Endothelial cell (in vitro differentiated cells): ENCODE results near the gene STAG1. TPM values are rescaled to one million over a fixed set of nuclear protein-coding genes. Genes with fewer than 3 reads are reported as not detected.
"Not testable (repeated sequence)": the region's sequence is repeated elsewhere in the genome, so short reads cannot be mapped to it uniquely, and the experiment has no call there.

Experiments
- DNase-seq: peaks from one replicate; pipeline ENCODE4 v3.0.0; 2021; ENCODE audit warnings: low spot score
- H3K27ac Mint-ChIP-seq: one replicate; pipeline ENCODE4 v1.8.0; 2021; ENCODE audit warnings: mixed read lengths, inconsistent platforms; ENCODE audit not compliant: unreplicated experiment
- H3K27me3 Mint-ChIP-seq: one replicate; pipeline ENCODE4 v1.8.0; 2021; ENCODE audit warnings: mild to moderate bottlenecking, moderate library complexity, mixed read lengths, inconsistent platforms; ENCODE audit not compliant: unreplicated experiment
- H3K36me3 Mint-ChIP-seq: one replicate; pipeline ENCODE4 v1.8.0; 2021; ENCODE audit warnings: mild to moderate bottlenecking, low read depth, mixed read lengths, inconsistent platforms; ENCODE audit not compliant: unreplicated experiment
- H3K4me1 Mint-ChIP-seq: one replicate; pipeline ENCODE4 v1.8.0; 2021; ENCODE audit warnings: mild to moderate bottlenecking, mixed read lengths, inconsistent platforms; ENCODE audit not compliant: unreplicated experiment
- H3K4me3 Mint-ChIP-seq: one replicate; pipeline ENCODE4 v1.8.0; 2021; ENCODE audit warnings: mild to moderate bottlenecking, mixed read lengths, inconsistent platforms; ENCODE audit not compliant: unreplicated experiment
- H3K9me3 Mint-ChIP-seq: one replicate; pipeline ENCODE4 v1.8.0; 2021; ENCODE audit warnings: mixed read lengths, inconsistent platforms; ENCODE audit not compliant: unreplicated experiment
- total RNA-seq: library from RNA; stranded (reverse); fragmentation: NEBNext Ultra II Directional; extraction: Animal tissue kit (Norgen Biotek cat#: 25700); gene quantifications from one replicate; pipeline ENCODE4 v1.2.1, GENCODE V29; 2021; ENCODE audit not compliant: unreplicated experiment
- TF ChIP-seq, protein P1 (sequence below): fragments of 200-600 bp; sonication (generic); IDR thresholded peaks from one replicate; pipeline ENCODE4 v1.5.0; 2021; ENCODE audit warnings: antibody characterized with exemption; ENCODE audit not compliant: unreplicated experiment

STAG1 gene
- total RNA-seq, 1 donor from 2014 or later = 30.0 TPM

DNA sequence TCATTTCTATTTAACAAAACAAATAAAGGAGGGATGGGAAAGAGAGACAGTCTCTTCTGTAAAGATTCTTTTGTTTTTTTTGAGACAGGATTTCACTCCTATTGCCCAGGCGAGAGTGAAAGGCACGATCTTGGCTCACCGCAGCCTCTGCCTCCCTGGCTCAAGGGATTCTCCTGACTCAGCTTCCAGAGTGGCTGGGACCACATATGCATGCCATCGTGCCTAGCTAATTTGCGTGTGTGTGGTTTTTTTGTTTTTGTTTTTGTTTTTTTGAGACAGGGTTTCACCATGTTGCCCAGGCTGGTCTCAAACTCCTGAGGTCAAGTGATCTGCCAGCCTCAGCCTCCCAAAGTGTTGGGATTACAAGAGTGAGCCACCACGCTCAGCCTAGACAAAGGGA, 23.3 kb downstream of the STAG1 start:
- H3K27ac Mint-ChIP-seq = no peak overlapping the region
- no peaks in the 10 kb centered on the region for H3K27me3 Mint-ChIP-seq
- TF ChIP-seq, protein P1, sequence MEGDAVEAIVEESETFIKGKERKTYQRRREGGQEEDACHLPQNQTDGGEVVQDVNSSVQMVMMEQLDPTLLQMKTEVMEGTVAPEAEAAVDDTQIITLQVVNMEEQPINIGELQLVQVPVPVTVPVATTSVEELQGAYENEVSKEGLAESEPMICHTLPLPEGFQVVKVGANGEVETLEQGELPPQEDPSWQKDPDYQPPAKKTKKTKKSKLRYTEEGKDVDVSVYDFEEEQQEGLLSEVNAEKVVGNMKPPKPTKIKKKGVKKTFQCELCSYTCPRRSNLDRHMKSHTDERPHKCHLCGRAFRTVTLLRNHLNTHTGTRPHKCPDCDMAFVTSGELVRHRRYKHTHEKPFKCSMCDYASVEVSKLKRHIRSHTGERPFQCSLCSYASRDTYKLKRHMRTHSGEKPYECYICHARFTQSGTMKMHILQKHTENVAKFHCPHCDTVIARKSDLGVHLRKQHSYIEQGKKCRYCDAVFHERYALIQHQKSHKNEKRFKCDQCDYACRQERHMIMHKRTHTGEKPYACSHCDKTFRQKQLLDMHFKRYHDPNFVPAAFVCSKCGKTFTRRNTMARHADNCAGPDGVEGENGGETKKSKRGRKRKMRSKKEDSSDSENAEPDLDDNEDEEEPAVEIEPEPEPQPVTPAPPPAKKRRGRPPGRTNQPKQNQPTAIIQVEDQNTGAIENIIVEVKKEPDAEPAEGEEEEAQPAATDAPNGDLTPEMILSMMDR = no peak
- H3K4me3 Mint-ChIP-seq = no peak overlapping the region
- no peaks in the 10 kb centered on the region for H3K36me3 Mint-ChIP-seq
- H3K9me3 Mint-ChIP-seq = no peaks in the 10 kb centered on the region
- H3K4me1 Mint-ChIP-seq = peaks cover 5% of the 10 kb centered on the region
- DNase-seq = no peak

DNA sequence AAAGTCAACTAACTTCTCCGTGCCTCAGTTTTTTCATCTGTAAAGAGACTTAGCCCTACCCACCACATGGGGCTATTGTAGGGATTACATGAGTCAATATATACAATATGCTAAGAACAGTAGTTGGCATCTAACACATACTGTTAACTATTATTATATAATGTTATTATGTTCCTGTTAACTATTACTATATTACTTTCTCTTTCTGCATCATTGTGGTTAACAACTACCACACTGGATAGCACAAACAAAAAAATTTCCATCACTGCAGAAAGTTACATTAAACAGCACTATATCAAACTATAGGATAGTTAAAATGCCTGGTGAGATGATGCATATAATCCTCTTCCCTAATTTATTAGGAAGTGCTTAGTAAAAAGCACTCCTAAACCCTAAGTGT, 23.7 kb downstream of the STAG1 start:
- H3K36me3 Mint-ChIP-seq = no peaks in the 10 kb centered on the region
- H3K9me3 Mint-ChIP-seq = no peaks in the 10 kb centered on the region
- TF ChIP-seq, protein P1 = no peak
- no peak for DNase-seq
- H3K4me1 Mint-ChIP-seq = peaks cover 5% of the 10 kb centered on the region
- H3K4me3 Mint-ChIP-seq = no peak overlapping the region
- H3K27ac Mint-ChIP-seq = no peak overlapping the region
- H3K27me3 Mint-ChIP-seq = no peaks in the 10 kb centered on the region

DNA sequence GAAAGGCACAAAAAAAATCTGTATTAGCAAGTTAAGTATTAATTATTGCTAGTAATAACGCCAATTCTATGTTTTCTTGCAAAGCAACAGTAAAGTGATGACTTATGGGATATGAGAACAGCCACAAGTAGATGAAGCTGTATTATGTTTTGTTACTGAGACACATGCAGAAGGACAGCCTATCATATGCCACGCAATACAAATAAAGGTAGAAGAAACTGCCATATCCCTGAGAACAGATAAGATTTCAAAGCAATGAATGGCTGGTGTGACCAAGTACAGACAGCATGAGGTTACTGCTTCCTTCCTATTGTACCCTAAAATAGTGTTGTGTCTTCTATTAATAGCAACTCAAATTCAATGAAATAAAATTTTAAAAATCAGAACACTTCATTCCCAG, 26.7 kb downstream of the STAG1 start:
- H3K4me1 Mint-ChIP-seq = peaks cover 3% of the 10 kb centered on the region
- TF ChIP-seq, protein P1 = no peak

DNA sequence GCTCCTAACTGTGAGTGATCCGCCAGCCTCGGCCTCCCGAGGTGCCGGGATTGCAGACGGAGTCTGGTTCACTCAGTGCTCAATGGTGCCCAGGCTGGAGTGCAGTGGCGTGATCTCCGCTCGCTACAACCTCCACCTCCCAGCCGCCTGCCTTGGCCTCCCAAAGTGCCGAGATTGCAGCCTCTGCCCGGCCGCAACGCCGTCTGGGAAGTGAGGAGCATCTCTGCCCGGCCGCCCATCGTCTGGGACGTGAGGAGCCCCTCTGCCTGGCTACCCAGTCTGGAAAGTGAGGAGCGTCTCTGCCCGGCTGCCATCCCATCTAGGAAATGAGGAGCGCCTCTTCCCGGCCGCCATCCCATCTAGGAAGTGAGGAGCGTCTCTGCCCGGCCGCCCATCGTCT, 29.3 kb downstream of the STAG1 start:
- H3K36me3 Mint-ChIP-seq, H3K4me1 Mint-ChIP-seq, H3K4me3 Mint-ChIP-seq, H3K9me3 Mint-ChIP-seq, H3K27ac Mint-ChIP-seq, H3K27me3 Mint-ChIP-seq, DNase-seq: not testable (repeated sequence)

More for the DNA sequence above, 26.7 kb downstream of the STAG1 start:
- Mint-ChIP-seq H3K9me3 (no peaks in the 10 kb centered on the region), H3K27ac (no peak overlapping the region), H3K27me3 (no peaks in the 10 kb centered on the region), H3K4me3 (no peak overlapping the region), H3K36me3 (peaks cover 4% of the 10 kb centered on the region)
- no peak for DNase-seq

DNA sequence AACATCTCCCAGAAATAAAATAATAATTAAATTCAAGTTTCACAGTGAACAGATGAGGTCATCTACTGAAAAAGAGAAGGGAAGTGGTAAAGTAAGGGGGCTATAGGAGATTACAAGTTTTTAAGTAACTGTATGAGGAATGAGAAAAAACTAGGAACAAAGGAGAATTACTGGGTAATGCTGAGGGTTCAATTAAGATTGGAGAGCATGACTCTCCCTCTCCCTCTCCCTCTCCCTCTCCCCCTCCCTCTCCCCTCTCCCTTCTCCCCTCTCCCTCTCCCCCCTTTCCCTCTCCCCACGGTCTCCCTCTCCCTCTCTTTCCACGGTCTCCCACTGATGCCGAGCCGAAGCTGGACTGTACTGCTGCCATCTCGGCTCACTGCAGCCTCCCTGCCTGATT, 29.8 kb downstream of the STAG1 start:
- H3K9me3 Mint-ChIP-seq, H3K4me1 Mint-ChIP-seq, H3K27me3 Mint-ChIP-seq, H3K27ac Mint-ChIP-seq, DNase-seq, H3K36me3 Mint-ChIP-seq, H3K4me3 Mint-ChIP-seq: not testable (repeated sequence)

DNA sequence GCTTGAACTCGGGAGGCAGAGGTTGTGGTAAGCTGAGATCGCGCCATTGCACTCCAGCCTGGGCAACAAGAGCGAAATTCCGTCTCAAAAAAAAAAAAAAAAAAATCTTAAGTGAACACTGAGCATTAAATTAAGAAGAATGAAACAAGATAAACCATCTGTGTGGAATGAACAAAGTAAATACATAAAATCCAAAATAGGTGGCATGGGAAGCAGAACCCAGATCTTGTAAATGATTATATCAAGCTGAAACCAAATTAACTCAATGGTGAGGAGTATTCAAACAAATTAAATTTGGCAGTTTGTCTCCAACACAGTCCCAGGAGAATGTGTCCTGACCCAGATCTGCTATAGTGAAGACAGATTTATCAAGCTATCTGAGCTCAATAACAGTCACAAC, 32.1 kb downstream of the STAG1 start:
- H3K27me3 Mint-ChIP-seq = peaks cover 2% of the 10 kb centered on the region
- no peaks in the 10 kb centered on the region for H3K9me3 Mint-ChIP-seq
- peaks cover 2% of the 10 kb centered on the region for H3K4me1 Mint-ChIP-seq
- no peak overlapping the region for H3K4me3 Mint-ChIP-seq
- H3K36me3 Mint-ChIP-seq = peaks cover 4% of the 10 kb centered on the region
- no peak for DNase-seq
- TF ChIP-seq, protein P1 = no peak
- no peak overlapping the region for H3K27ac Mint-ChIP-seq
